ENCODE measurements around the gene CAPZA1.

- TF ChIP-seq CTCF (conservative IDR thresholded peaks at IDR 0.05), result no peak
- TF ChIP-seq ZFX (IDR thresholded peaks at IDR 0.05), result no peak
Observed at GRCh38 chr1:112687785-112688496, 68.3 kb downstream of the CAPZA1 start.
